ENCODE results near the gene CEP104. TPM values are rescaled to one million over a fixed set of nuclear protein-coding genes. Genes with fewer than 3 reads are reported as not detected.

The CEP104 gene
- total and polyA plus RNA-seq, 2 donors (not counting 1 experiment from before 2014, with no cell fraction given), result 25.4 to 28.9 TPM

- Histone ChIP-seq H4K20me1 (ENCODE audit: control insufficient read depth, extremely low read depth, insufficient read depth, low read length) (no peaks in the 10 kb centered on the region), H3K36me3 (ENCODE audit: control insufficient read depth, insufficient read depth, low read length) (peaks cover 9% of the 10 kb centered on the region), H3K27ac (ENCODE audit: insufficient read depth, low read length) (no peak overlapping the region), H3K9me3 (ENCODE audit: control insufficient read depth, insufficient read depth, low read depth, low read length) (no peaks in the 10 kb centered on the region), H3K4me1 (ENCODE audit: control insufficient read depth, extremely low read depth, insufficient read depth, low read length) (no peaks in the 10 kb centered on the region), H3K79me2 (ENCODE audit: control insufficient read depth, insufficient read depth, low read length) (no peaks in the 10 kb centered on the region), H3K4me2 (ENCODE audit: extremely low read depth, insufficient read depth, low read length) (no peak overlapping the region), H3K27me3 (ENCODE audit: control insufficient read depth, insufficient read depth, low read length) (no peaks in the 10 kb centered on the region), H3K9ac (ENCODE audit: insufficient read depth, low read length) (no peak overlapping the region), H3K4me3 (replicated peaks in 1 of 4; ENCODE audit: control extremely low read depth in 1 of 4, insufficient read depth in 1 of 4, low read depth in 3 of 4, low read length in 4 of 4) (no peak overlapping the region), H2AFZ (ENCODE audit: low read length) (no peak overlapping the region)
- no peak for TF ChIP-seq EZH2 (IDR thresholded peaks at IDR 0.05; ENCODE audit: low read length, missing control alignments)
- TF ChIP-seq CTCF (conservative IDR thresholded peaks at IDR 0.05 in 1 of 2, IDR thresholded peaks at IDR 0.05 in 1 of 2; ENCODE audit: low read depth in 1 of 2, low read length in 2 of 2), result no peak
- no peak for DNase-seq (ENCODE audit: low read depth in 2 of 2)
Measured at GRCh38 chr1:3825356-3825755, 31.7 kb downstream of the CEP104 start.

DNA sequence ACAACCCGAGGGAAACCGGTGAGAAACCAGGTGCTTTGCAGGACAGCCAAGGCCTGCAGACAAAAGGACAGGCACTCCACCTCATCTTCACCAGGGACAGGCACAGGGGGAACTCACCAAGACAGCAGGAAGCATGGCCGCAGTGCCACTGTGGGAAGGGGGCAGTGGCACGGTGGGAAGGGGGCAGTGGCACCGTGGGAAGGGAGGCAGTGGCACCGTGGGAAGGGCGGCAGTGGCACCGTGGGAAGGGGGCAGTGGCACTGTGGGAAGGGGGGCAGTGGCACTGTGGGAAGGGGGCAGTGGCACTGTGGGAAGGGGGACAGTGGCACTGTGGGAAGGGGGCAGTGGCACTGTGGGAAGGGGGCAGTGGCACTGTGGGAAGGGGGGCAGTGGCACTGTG, 32.4 kb downstream of the CEP104 start:
- Histone ChIP-seq H3K36me3 (ENCODE audit: control insufficient read depth, insufficient read depth, low read length) (peaks cover 9% of the 10 kb centered on the region), H3K4me3 (replicated peaks in 1 of 4; ENCODE audit: control extremely low read depth in 1 of 4, insufficient read depth in 1 of 4, low read depth in 3 of 4, low read length in 4 of 4) (no peak overlapping the region), H3K27me3 (ENCODE audit: control insufficient read depth, insufficient read depth, low read length) (no peaks in the 10 kb centered on the region), H2AFZ (ENCODE audit: low read length) (no peak overlapping the region), H3K4me1 (ENCODE audit: control insufficient read depth, extremely low read depth, insufficient read depth, low read length) (no peaks in the 10 kb centered on the region), H4K20me1 (ENCODE audit: control insufficient read depth, extremely low read depth, insufficient read depth, low read length) (no peaks in the 10 kb centered on the region), H3K9me3 (ENCODE audit: control insufficient read depth, insufficient read depth, low read depth, low read length) (no peaks in the 10 kb centered on the region), H3K9ac (ENCODE audit: insufficient read depth, low read length) (no peak overlapping the region), H3K79me2 (ENCODE audit: control insufficient read depth, insufficient read depth, low read length) (no peaks in the 10 kb centered on the region), H3K27ac (ENCODE audit: insufficient read depth, low read length) (no peak overlapping the region), H3K4me2 (ENCODE audit: extremely low read depth, insufficient read depth, low read length) (no peak overlapping the region)
- no peak for DNase-seq (ENCODE audit: low read depth in 2 of 2)
- TF ChIP-seq CTCF (conservative IDR thresholded peaks at IDR 0.05 in 1 of 2, IDR thresholded peaks at IDR 0.05 in 1 of 2; ENCODE audit: low read depth in 1 of 2, low read length in 2 of 2), result no peak
- TF ChIP-seq EZH2 (IDR thresholded peaks at IDR 0.05; ENCODE audit: low read length, missing control alignments), result no peak

- Histone ChIP-seq H3K27ac (ENCODE audit: insufficient read depth, low read length) (no peak overlapping the region), H2AFZ (ENCODE audit: low read length) (no peak overlapping the region), H3K9ac (ENCODE audit: insufficient read depth, low read length) (no peak overlapping the region), H3K79me2 (ENCODE audit: control insufficient read depth, insufficient read depth, low read length) (no peaks in the 10 kb centered on the region), H3K9me3 (ENCODE audit: control insufficient read depth, insufficient read depth, low read depth, low read length) (no peaks in the 10 kb centered on the region), H3K36me3 (ENCODE audit: control insufficient read depth, insufficient read depth, low read length) (peaks cover 8% of the 10 kb centered on the region), H4K20me1 (ENCODE audit: control insufficient read depth, extremely low read depth, insufficient read depth, low read length) (no peaks in the 10 kb centered on the region), H3K4me3 (replicated peaks in 1 of 4; ENCODE audit: control extremely low read depth in 1 of 4, insufficient read depth in 1 of 4, low read depth in 3 of 4, low read length in 4 of 4) (no peak overlapping the region), H3K4me2 (ENCODE audit: extremely low read depth, insufficient read depth, low read length) (no peak overlapping the region), H3K4me1 (ENCODE audit: control insufficient read depth, extremely low read depth, insufficient read depth, low read length) (no peaks in the 10 kb centered on the region), H3K27me3 (ENCODE audit: control insufficient read depth, insufficient read depth, low read length) (no peaks in the 10 kb centered on the region)
- DNase-seq (ENCODE audit: low read depth in 2 of 2), result no peak
- TF ChIP-seq EZH2 (IDR thresholded peaks at IDR 0.05; ENCODE audit: low read length, missing control alignments) (no peak), CTCF (conservative IDR thresholded peaks at IDR 0.05 in 1 of 2, IDR thresholded peaks at IDR 0.05 in 1 of 2; ENCODE audit: low read depth in 1 of 2, low read length in 2 of 2) (no peak)
Measured at GRCh38 chr1:3822421-3822820, 34.6 kb downstream of the CEP104 start.

Measured in fibroblast of lung (primary cell).